Measurements from ENCODE around the gene CDHR1. TPM values are rescaled to one million over a fixed set of nuclear protein-coding genes. Genes with fewer than 3 reads are reported as not detected.

The CDHR1 gene
- total and polyA plus RNA-seq, 2 experiments from 2014 or later, result 3.2 to 6.6 TPM

DNA sequence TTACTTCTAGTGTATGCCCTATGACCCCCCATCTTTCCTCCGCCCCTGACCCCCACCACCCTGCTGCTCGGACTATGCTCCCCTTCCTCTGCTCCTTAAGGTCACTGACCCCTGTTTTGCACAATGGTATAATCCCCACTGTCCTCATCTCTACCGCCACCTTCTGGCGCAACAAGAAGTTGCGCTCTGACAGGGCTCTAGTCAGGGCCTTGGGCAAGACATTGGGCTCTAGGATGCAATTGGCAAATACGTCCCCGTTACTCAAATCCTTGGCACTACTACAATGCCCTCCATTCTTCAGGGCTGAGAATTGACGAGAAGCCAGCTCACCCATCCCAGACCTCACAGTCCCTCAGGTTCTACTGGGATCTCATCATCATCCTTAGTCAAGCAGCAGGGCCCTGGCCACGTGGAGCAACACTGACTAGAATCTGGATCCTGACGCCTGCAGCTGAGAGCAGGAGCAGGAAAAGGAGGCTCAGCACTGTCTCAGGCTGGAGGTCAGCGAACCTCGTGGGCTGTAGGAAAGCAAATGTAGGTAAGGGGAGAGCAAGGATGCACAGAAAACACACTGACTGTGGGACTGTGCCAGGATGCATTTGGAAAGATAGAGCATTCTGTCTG is 20.4 kb downstream of the CDHR1 start:
- Histone ChIP-seq H3K27me3 (ENCODE audit: insufficient read depth) (no peaks in the 10 kb centered on the region), H3F3A (replicated peaks; ENCODE audit: low read depth) (no peaks in the 10 kb centered on the region), H4K20me1 (replicated peaks; ENCODE audit: insufficient read depth) (no peaks in the 10 kb centered on the region), H3K36me3 (ENCODE audit: insufficient read depth) (no peaks in the 10 kb centered on the region), H3K9me2 (ENCODE audit: insufficient read depth) (no peaks in the 10 kb centered on the region), H3K79me2 (replicated peaks; ENCODE audit: insufficient read depth) (no peaks in the 10 kb centered on the region), H2AFZ (peak overlapping the region; percentile 85; the same call in 1 of the 2 replicates), H3K4me1 (ENCODE audit: insufficient read depth) (no peaks in the 10 kb centered on the region), H3K27ac (ENCODE audit: low read depth) (no peak overlapping the region), H3K4me3 (no peak overlapping the region), H3K4me2 (no peak overlapping the region)
- H3K4me3 Mint-ChIP-seq, result no peak overlapping the region
- TF ChIP-seq, protein P1, sequence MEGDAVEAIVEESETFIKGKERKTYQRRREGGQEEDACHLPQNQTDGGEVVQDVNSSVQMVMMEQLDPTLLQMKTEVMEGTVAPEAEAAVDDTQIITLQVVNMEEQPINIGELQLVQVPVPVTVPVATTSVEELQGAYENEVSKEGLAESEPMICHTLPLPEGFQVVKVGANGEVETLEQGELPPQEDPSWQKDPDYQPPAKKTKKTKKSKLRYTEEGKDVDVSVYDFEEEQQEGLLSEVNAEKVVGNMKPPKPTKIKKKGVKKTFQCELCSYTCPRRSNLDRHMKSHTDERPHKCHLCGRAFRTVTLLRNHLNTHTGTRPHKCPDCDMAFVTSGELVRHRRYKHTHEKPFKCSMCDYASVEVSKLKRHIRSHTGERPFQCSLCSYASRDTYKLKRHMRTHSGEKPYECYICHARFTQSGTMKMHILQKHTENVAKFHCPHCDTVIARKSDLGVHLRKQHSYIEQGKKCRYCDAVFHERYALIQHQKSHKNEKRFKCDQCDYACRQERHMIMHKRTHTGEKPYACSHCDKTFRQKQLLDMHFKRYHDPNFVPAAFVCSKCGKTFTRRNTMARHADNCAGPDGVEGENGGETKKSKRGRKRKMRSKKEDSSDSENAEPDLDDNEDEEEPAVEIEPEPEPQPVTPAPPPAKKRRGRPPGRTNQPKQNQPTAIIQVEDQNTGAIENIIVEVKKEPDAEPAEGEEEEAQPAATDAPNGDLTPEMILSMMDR (conservative IDR thresholded peaks at IDR 0.05; ENCODE audit: low read depth in 2 of 2), result peak; percentile 81 to 92
- no peak for TF ChIP-seq STAT1 (IDR thresholded peaks at IDR 0.05; ENCODE audit: unreplicated experiment)
- TF ChIP-seq ZNF331 (CRISPR knock-in tag; IDR thresholded peaks at IDR 0.05; ENCODE audit: low read depth), result no peak
- TF ChIP-seq, protein P2, sequence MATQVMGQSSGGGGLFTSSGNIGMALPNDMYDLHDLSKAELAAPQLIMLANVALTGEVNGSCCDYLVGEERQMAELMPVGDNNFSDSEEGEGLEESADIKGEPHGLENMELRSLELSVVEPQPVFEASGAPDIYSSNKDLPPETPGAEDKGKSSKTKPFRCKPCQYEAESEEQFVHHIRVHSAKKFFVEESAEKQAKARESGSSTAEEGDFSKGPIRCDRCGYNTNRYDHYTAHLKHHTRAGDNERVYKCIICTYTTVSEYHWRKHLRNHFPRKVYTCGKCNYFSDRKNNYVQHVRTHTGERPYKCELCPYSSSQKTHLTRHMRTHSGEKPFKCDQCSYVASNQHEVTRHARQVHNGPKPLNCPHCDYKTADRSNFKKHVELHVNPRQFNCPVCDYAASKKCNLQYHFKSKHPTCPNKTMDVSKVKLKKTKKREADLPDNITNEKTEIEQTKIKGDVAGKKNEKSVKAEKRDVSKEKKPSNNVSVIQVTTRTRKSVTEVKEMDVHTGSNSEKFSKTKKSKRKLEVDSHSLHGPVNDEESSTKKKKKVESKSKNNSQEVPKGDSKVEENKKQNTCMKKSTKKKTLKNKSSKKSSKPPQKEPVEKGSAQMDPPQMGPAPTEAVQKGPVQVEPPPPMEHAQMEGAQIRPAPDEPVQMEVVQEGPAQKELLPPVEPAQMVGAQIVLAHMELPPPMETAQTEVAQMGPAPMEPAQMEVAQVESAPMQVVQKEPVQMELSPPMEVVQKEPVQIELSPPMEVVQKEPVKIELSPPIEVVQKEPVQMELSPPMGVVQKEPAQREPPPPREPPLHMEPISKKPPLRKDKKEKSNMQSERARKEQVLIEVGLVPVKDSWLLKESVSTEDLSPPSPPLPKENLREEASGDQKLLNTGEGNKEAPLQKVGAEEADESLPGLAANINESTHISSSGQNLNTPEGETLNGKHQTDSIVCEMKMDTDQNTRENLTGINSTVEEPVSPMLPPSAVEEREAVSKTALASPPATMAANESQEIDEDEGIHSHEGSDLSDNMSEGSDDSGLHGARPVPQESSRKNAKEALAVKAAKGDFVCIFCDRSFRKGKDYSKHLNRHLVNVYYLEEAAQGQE (IDR thresholded peaks at IDR 0.05; ENCODE audit: unreplicated experiment), result no peak
- TF ChIP-seq, protein P3, sequence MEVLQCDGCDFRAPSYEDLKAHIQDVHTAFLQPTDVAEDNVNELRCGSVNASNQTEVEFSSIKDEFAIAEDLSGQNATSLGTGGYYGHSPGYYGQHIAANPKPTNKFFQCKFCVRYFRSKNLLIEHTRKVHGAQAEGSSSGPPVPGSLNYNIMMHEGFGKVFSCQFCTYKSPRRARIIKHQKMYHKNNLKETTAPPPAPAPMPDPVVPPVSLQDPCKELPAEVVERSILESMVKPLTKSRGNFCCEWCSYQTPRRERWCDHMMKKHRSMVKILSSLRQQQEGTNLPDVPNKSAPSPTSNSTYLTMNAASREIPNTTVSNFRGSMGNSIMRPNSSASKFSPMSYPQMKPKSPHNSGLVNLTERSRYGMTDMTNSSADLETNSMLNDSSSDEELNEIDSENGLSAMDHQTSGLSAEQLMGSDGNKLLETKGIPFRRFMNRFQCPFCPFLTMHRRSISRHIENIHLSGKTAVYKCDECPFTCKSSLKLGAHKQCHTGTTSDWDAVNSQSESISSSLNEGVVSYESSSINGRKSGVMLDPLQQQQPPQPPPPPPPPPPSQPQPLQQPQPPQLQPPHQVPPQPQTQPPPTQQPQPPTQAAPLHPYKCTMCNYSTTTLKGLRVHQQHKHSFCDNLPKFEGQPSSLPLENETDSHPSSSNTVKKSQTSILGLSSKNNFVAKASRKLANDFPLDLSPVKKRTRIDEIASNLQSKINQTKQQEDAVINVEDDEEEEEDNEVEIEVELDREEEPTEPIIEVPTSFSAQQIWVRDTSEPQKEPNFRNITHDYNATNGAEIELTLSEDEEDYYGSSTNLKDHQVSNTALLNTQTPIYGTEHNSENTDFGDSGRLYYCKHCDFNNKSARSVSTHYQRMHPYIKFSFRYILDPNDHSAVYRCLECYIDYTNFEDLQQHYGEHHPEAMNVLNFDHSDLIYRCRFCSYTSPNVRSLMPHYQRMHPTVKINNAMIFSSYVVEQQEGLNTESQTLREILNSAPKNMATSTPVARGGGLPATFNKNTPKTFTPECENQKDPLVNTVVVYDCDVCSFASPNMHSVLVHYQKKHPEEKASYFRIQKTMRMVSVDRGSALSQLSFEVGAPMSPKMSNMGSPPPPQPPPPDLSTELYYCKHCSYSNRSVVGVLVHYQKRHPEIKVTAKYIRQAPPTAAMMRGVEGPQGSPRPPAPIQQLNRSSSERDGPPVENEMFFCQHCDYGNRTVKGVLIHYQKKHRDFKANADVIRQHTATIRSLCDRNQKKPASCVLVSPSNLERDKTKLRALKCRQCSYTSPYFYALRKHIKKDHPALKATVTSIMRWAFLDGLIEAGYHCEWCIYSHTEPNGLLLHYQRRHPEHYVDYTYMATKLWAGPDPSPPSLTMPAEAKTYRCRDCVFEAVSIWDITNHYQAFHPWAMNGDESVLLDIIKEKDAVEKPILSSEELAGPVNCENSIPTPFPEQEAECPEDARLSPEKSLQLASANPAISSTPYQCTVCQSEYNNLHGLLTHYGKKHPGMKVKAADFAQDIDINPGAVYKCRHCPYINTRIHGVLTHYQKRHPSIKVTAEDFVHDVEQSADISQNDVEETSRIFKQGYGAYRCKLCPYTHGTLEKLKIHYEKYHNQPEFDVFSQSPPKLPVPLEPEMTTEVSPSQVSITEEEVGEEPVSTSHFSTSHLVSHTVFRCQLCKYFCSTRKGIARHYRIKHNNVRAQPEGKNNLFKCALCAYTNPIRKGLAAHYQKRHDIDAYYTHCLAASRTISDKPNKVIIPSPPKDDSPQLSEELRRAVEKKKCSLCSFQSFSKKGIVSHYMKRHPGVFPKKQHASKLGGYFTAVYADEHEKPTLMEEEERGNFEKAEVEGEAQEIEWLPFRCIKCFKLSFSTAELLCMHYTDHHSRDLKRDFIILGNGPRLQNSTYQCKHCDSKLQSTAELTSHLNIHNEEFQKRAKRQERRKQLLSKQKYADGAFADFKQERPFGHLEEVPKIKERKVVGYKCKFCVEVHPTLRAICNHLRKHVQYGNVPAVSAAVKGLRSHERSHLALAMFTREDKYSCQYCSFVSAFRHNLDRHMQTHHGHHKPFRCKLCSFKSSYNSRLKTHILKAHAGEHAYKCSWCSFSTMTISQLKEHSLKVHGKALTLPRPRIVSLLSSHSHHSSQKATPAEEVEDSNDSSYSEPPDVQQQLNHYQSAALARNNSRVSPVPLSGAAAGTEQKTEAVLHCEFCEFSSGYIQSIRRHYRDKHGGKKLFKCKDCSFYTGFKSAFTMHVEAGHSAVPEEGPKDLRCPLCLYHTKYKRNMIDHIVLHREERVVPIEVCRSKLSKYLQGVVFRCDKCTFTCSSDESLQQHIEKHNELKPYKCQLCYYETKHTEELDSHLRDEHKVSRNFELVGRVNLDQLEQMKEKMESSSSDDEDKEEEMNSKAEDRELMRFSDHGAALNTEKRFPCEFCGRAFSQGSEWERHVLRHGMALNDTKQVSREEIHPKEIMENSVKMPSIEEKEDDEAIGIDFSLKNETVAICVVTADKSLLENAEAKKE (CRISPR knock-in tag; IDR thresholded peaks at IDR 0.05), result no peak
- ATAC-seq (peak; percentile 95), DNase-seq (ENCODE audit: low spot score) (peak; percentile 84)
- peaks cover 7% of the 10 kb centered on the region; the same call in 2 of the 3 replicates for H3K4me1 Mint-ChIP-seq
- H3K27ac Mint-ChIP-seq, result peak overlapping the region; percentile 59; the same call in 1 of the 2 replicates
- H3K27me3 Mint-ChIP-seq (ENCODE audit: insufficient read depth, low read depth, poor library complexity), result no peaks in the 10 kb centered on the region
- no peaks in the 10 kb centered on the region; the same call in 1 of the 3 replicates for H3K9me3 Mint-ChIP-seq
- no peaks in the 10 kb centered on the region for H3K36me3 Mint-ChIP-seq (ENCODE audit: low read depth)

Data from GM23338 (cell line).